ENCODE data around the gene BCHE. TPM values are rescaled to one million over a fixed set of nuclear protein-coding genes. Genes with fewer than 3 reads are reported as not detected.

The BCHE gene
- total and polyA plus RNA-seq, 11 donors: 0.56 to 37.1 (median 1.3) TPM

- intact Hi-C loops (cut with DNase I): loop anchor here in 3 of 10 donors (10.0 kb wide), 2 partner anchors 1492 to 1502 kb away; no protein-coding TSS in a partner anchor
- TF ChIP-seq POLR2A (IDR thresholded peaks at IDR 0.05) (no peak), CTCF (IDR thresholded peaks at IDR 0.05) (no peak)
These were observed 15.5 kb upstream of the BCHE start for GRCh38 chr3:165852711-165853110.

GRCh38 chr3:165852191-165852590, 15.0 kb upstream of the BCHE start:
- Histone ChIP-seq H3K36me3 (no peaks in the 10 kb centered on the region), H3K27ac (no peak overlapping the region), H3K4me3 (no peak overlapping the region), H3K4me1 (no peaks in the 10 kb centered on the region), H3K9me3 (no peaks in the 10 kb centered on the region), H3K27me3 (no peaks in the 10 kb centered on the region)
- intact Hi-C loops (cut with DNase I): loop anchor here in 3 of 10 donors (10.0 kb wide), 2 partner anchors 1493 to 1503 kb away; no protein-coding TSS in a partner anchor
- 13 to 24% (median 19%) methylated on average over 2 of the region's 2 CpGs for WGBS, 4 donors
- DNase-seq (no peak), ATAC-seq (no peak)
- TF ChIP-seq CTCF (IDR thresholded peaks at IDR 0.05) (no peak), POLR2A (IDR thresholded peaks at IDR 0.05) (no peak)

More at GRCh38 chr3:165852711-165853110, 15.5 kb upstream of the BCHE start:
- Histone ChIP-seq H3K4me3 (no peak overlapping the region), H3K9me3 (no peaks in the 10 kb centered on the region), H3K27ac (no peak overlapping the region), H3K4me1 (no peaks in the 10 kb centered on the region), H3K27me3 (no peaks in the 10 kb centered on the region), H3K36me3 (no peaks in the 10 kb centered on the region)
- ATAC-seq (no peak), DNase-seq (no peak)

- H3K27ac ChIP-seq: no peak overlapping the region
- H3K27me3 ChIP-seq: no peaks in the 10 kb centered on the region
- no peaks in the 10 kb centered on the region for H3K36me3 ChIP-seq
- H3K4me3 ChIP-seq: no peak overlapping the region
- H3K4me1 ChIP-seq: no peaks in the 10 kb centered on the region
- intact Hi-C loops (cut with DNase I): no loop called here
- TF ChIP-seq CTCF (IDR thresholded peaks at IDR 0.05) (no peak), POLR2A (IDR thresholded peaks at IDR 0.05) (no peak)
- WGBS, 4 donors: 90 to 94% (median 92%) methylated on average over 6 of the region's 6 CpGs
- no peak for ATAC-seq
- DNase-seq: no peak
- H3K9me3 ChIP-seq: no peaks in the 10 kb centered on the region
These were observed 8.8 kb upstream of the BCHE start for GRCh38 chr3:165846056-165846455.

- no peak for DNase-seq
- Histone ChIP-seq H3K27me3 (no peaks in the 10 kb centered on the region), H3K27ac (no peak overlapping the region), H3K9me3 (no peaks in the 10 kb centered on the region), H3K4me1 (no peaks in the 10 kb centered on the region), H3K4me3 (no peak overlapping the region), H3K36me3 (no peaks in the 10 kb centered on the region)
- 76 to 84% (median 81%) methylated on average over 9 of the region's 9 CpGs for WGBS, 4 donors
- ATAC-seq: peak in 1 of 4 donors; percentile 60
- TF ChIP-seq POLR2A (IDR thresholded peaks at IDR 0.05) (no peak), CTCF (IDR thresholded peaks at IDR 0.05) (no peak)
- intact Hi-C loops (cut with DNase I): no loop called here
These were observed 2.3 kb upstream of the BCHE start for GRCh38 chr3:165839296-165840076.

Measured in heart left ventricle (tissue), 16 donors.